IPS-18a (cell line): ENCODE results near the gene FRMD4A.
"Not testable (repeated sequence)": the region's sequence is repeated elsewhere in the genome, so short reads cannot be mapped to it uniquely, and the experiment has no call there.

Source experiments
- H3K27ac ChIP-seq: one replicate; pipeline ENCODE4 v1.5.1; 2013; ENCODE audit warnings: low read length
- H3K27me3 ChIP-seq: one replicate; pipeline ENCODE4 v1.6.1; 2013; ENCODE audit warnings: mild to moderate bottlenecking, low read length; ENCODE audit not compliant: control insufficient read depth, insufficient read depth
- H3K36me3 ChIP-seq: one replicate; pipeline ENCODE4 v1.6.1; 2013; ENCODE audit warnings: low read depth, low read length; ENCODE audit not compliant: control insufficient read depth
- H3K4me1 ChIP-seq: one replicate; pipeline ENCODE4 v1.6.1; 2013; ENCODE audit warnings: low read depth, low read length; ENCODE audit not compliant: control insufficient read depth
- H3K4me3 ChIP-seq: one replicate; pipeline ENCODE4 v1.5.1; 2013; ENCODE audit warnings: low read length
- H3K9ac ChIP-seq: one replicate; pipeline ENCODE4 v1.6.1; 2013; ENCODE audit warnings: mild to moderate bottlenecking, low read length, moderate library complexity
- H3K9me3 ChIP-seq: one replicate; pipeline ENCODE4 v1.6.1; 2013; ENCODE audit warnings: low read depth, low read length; ENCODE audit not compliant: control insufficient read depth

Gene FRMD4A

GRCh38 chr10:13845897-13846296 is 484.8 kb downstream of the FRMD4A start:
- Histone ChIP-seq H3K27me3 (no peaks in the 10 kb centered on the region), H3K4me1 (peaks cover 23% of the 10 kb centered on the region)

DNA sequence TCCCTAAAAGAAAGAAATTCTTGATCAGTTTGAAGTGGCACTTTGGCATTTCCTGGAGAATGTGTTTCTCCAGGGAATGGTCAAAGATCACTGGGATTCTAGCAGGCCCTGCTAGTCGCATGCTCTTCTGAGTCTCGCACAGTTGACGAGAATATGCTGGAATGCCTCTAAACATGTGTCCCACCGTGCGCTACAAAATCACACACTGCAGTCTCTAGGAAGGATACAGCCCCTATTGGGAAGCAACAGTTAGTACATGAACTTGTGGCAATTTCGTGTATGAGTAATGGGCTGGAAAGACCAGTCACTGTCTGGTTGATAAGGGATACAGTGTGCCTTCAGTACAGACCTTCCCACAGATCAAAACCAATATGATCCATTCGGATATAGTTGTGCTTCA is 486.1 kb downstream of the FRMD4A start:
- H3K9me3 ChIP-seq: peaks cover 11% of the 10 kb centered on the region
- H3K4me3 ChIP-seq: no peak overlapping the region
- no peak overlapping the region for H3K27ac ChIP-seq
- peaks cover 23% of the 10 kb centered on the region for H3K4me1 ChIP-seq
- no peaks in the 10 kb centered on the region for H3K27me3 ChIP-seq
- no peak overlapping the region for H3K9ac ChIP-seq
- no peaks in the 10 kb centered on the region for H3K36me3 ChIP-seq

More at GRCh38 chr10:13845897-13846296, 484.8 kb downstream of the FRMD4A start:
- no peaks in the 10 kb centered on the region for H3K36me3 ChIP-seq
- no peak overlapping the region for H3K9ac ChIP-seq
- no peak overlapping the region for H3K4me3 ChIP-seq
- H3K27ac ChIP-seq: no peak overlapping the region
- peaks cover 11% of the 10 kb centered on the region for H3K9me3 ChIP-seq

DNA sequence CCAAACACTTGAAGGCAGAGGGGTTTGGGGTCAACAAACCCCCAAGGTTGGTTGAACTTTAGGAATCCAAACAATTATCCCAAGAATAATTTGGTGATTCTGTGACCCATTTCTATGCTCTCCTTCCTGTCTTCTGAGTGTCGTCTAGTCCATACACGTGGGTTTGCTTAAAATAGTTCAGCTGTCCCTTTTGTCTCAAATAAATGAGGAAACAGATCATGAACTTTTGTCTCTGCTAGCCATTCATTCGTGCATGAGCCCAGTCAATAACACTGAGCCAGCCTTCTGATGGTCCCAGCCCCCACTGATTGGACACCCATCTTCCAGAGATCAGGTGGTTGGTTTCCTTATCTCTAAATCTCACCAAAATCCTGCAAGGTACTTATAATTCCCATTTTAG is 488.6 kb downstream of the FRMD4A start:
- no peaks in the 10 kb centered on the region for H3K36me3 ChIP-seq
- H3K27me3 ChIP-seq: no peaks in the 10 kb centered on the region
- no peak overlapping the region for H3K27ac ChIP-seq
- peaks cover 11% of the 10 kb centered on the region for H3K9me3 ChIP-seq
- H3K9ac ChIP-seq: no peak overlapping the region
- no peak overlapping the region for H3K4me3 ChIP-seq
- H3K4me1 ChIP-seq: peaks cover 5% of the 10 kb centered on the region

DNA sequence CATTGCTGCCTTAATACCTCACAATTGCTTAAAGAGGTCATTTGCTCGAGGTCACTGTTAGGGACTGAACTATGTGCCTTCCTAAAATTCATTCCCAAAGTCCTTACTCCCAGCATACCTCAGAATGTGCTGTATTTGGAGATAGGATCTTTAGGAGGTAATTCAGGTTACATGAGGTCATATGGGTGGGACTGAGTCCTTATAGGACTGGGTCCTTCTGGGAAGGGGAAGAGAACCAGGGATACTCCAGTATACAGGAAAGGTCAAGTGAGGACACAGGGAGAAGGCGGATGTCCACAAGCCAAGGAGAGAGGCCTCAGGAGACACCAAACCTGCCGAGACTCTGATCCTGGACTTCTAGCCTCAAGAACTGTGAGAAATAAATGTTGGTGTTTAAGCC is 490.7 kb downstream of the FRMD4A start:
- H3K9me3 ChIP-seq: peaks cover 11% of the 10 kb centered on the region
- H3K27me3 ChIP-seq: no peaks in the 10 kb centered on the region
- no peak overlapping the region for H3K9ac ChIP-seq
- H3K27ac ChIP-seq: no peak overlapping the region
- H3K4me3 ChIP-seq: no peak overlapping the region
- H3K36me3 ChIP-seq: no peaks in the 10 kb centered on the region
- peaks cover 4% of the 10 kb centered on the region for H3K4me1 ChIP-seq

DNA sequence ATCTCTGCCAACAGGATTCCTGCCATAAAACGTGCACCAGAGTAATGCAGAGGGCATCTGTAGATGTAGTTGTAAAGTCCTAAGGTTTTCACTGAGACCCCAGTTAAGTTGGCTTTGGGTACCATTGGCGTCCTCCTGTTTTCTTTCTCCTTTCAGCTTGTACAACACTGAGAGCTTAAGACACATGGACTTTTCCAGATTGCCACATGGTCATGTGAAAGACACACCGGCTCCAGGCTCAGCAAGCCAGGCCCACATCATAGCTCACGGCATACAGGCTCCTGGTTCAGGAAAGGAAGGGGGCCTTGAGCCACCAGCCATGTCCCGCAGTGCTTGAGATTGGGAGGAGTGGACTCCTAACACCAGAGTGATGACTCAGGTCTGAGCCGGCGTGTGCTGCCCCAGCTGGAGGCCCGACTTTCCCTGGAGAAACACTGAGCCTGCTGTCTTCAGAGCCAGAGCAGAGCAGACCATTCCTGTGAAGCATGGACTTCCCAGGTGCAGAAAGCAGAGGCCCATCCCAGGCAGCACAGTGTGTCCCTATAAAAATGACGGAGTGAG is 491.2 kb downstream of the FRMD4A start:
- no peaks in the 10 kb centered on the region for H3K27me3 ChIP-seq
- no peak overlapping the region for H3K27ac ChIP-seq
- peaks cover 11% of the 10 kb centered on the region for H3K9me3 ChIP-seq
- H3K36me3 ChIP-seq: no peaks in the 10 kb centered on the region
- no peak overlapping the region for H3K4me3 ChIP-seq
- peaks cover 9% of the 10 kb centered on the region for H3K4me1 ChIP-seq
- H3K9ac ChIP-seq: no peak overlapping the region

GRCh38 chr10:13839030-13839429 is 491.7 kb downstream of the FRMD4A start:
- peaks cover 11% of the 10 kb centered on the region for H3K9me3 ChIP-seq
- no peaks in the 10 kb centered on the region for H3K36me3 ChIP-seq
- H3K27ac ChIP-seq: no peak overlapping the region
- peaks cover 14% of the 10 kb centered on the region for H3K4me1 ChIP-seq
- no peak overlapping the region for H3K4me3 ChIP-seq
- H3K9ac ChIP-seq: no peak overlapping the region
- no peaks in the 10 kb centered on the region for H3K27me3 ChIP-seq

DNA sequence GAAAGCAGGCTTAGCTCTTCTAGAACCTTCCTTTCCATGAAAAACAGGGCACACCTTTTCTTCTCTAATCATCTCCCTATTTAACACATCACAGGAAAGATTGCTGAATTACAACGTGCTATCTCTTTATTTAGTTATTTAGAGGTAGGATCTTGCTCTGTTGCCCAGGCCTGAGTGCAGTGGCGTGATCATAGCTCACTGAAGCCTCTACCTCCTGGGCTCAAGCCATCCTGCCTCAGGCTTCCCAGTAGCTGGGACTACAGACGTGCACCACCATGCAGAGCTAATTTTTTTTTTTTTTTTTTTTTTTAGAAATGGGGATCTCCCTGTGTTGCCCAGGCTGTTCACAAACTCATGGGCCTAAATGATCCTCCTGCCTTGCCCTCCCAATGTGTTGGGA is 492.8 kb downstream of the FRMD4A start:
- Histone ChIP-seq H3K27ac (no peak overlapping the region), H3K4me1 (peaks cover 14% of the 10 kb centered on the region), H3K9ac (no peak overlapping the region), H3K27me3 (no peaks in the 10 kb centered on the region), H3K36me3 (no peaks in the 10 kb centered on the region), H3K4me3 (no peak overlapping the region), H3K9me3 (peaks cover 11% of the 10 kb centered on the region)

GRCh38 chr10:13834581-13835286 is 496.0 kb downstream of the FRMD4A start:
- H3K9ac ChIP-seq: no peak overlapping the region
- H3K36me3 ChIP-seq: no peaks in the 10 kb centered on the region
- H3K27ac ChIP-seq: no peak overlapping the region
- H3K4me3 ChIP-seq: no peak overlapping the region
- H3K27me3 ChIP-seq: no peaks in the 10 kb centered on the region
- no peaks in the 10 kb centered on the region for H3K9me3 ChIP-seq
- peaks cover 26% of the 10 kb centered on the region for H3K4me1 ChIP-seq

GRCh38 chr10:13831711-13832141 is 499.0 kb downstream of the FRMD4A start:
- no peak overlapping the region for H3K4me3 ChIP-seq
- no peak overlapping the region for H3K27ac ChIP-seq
- H3K9ac ChIP-seq: no peak overlapping the region
- no peaks in the 10 kb centered on the region for H3K36me3 ChIP-seq
- no peaks in the 10 kb centered on the region for H3K27me3 ChIP-seq
- H3K4me1 ChIP-seq: peaks cover 35% of the 10 kb centered on the region
- H3K9me3 ChIP-seq: no peaks in the 10 kb centered on the region

DNA sequence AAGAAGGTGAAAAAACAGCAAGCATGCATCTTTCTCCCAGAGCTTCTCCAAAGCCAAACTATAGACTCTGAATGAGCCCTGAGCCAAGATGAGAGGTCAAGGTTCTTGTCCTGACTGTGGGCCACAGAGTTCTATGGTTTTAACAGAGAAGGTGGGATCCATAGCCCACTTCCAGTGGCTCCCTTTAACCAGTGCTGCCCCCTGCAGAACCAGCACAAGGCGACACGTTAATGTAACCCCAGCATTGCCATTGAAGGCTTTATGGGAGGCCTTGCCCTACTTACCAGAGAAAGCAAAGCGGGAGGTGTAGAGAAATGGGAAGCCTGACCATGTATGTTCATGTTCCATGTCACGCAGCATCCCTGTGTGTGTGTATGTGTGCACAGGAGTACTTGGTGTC is 500.3 kb downstream of the FRMD4A start:
- no peaks in the 10 kb centered on the region for H3K36me3 ChIP-seq
- peaks cover 35% of the 10 kb centered on the region for H3K4me1 ChIP-seq
- no peak overlapping the region for H3K27ac ChIP-seq
- H3K9ac ChIP-seq: no peak overlapping the region
- no peaks in the 10 kb centered on the region for H3K27me3 ChIP-seq
- H3K9me3 ChIP-seq: no peaks in the 10 kb centered on the region
- no peak overlapping the region for H3K4me3 ChIP-seq

- Histone ChIP-seq H3K4me3 (no peak overlapping the region), H3K36me3 (no peaks in the 10 kb centered on the region), H3K9ac (no peak overlapping the region), H3K27me3 (no peaks in the 10 kb centered on the region), H3K27ac (no peak overlapping the region), H3K4me1 (peaks cover 29% of the 10 kb centered on the region), H3K9me3 (no peaks in the 10 kb centered on the region)
Measured at GRCh38 chr10:13829790-13830189, 500.9 kb downstream of the FRMD4A start.

GRCh38 chr10:13828284-13828683 is 502.4 kb downstream of the FRMD4A start:
- not testable (repeated sequence) for H3K9me3 ChIP-seq, H3K27ac ChIP-seq, H3K9ac ChIP-seq, H3K36me3 ChIP-seq, H3K27me3 ChIP-seq, H3K4me3 ChIP-seq
- peaks cover 26% of the 10 kb centered on the region for H3K4me1 ChIP-seq
